NCI-H748 (cell line): ENCODE measurements around the gene LTK.

ENCODE experiments used
- DNase-seq: peaks from one replicate; lab custom pipeline; 2025; ENCODE audit not compliant: unreplicated experiment; lab: John Stamatoyannopoulos, UW

The LTK gene

GRCh38 chr15:41499109-41499851, 14.3 kb downstream of the LTK start:
- DNase-seq = no peak

GRCh38 chr15:41498657-41499056, 15.0 kb downstream of the LTK start:
- DNase-seq = no peak

- DNase-seq = no peak
Observed at GRCh38 chr15:41495736-41496599, 17.7 kb downstream of the LTK start.

- DNase-seq = no peak
Observed at GRCh38 chr15:41494922-41495735, 18.5 kb downstream of the LTK start.

GRCh38 chr15:41494190-41494921, 19.3 kb downstream of the LTK start:
- peak; percentile 65 for DNase-seq

GRCh38 chr15:41493902-41494189, 19.8 kb downstream of the LTK start:
- DNase-seq = no peak

GRCh38 chr15:41493205-41493901, 20.3 kb downstream of the LTK start, which contains the start of gene ITPKA:
ITPKA (plus strand) TSS chr15:41493874; CDS start chr15:41493928, 54 bp downstream.
- DNase-seq = peak; percentile 78

GRCh38 chr15:41492597-41493204, 20.9 kb downstream of the LTK start:
- DNase-seq = peak; percentile 27

- no peak for DNase-seq
Observed at GRCh38 chr15:41491889-41492288, 21.7 kb downstream of the LTK start.

GRCh38 chr15:41490355-41490754, 23.3 kb downstream of the LTK start:
- DNase-seq = no peak

- no peak for DNase-seq
Observed at GRCh38 chr15:41489641-41490040, 24.0 kb downstream of the LTK start.

GRCh38 chr15:41487802-41488201, 25.8 kb downstream of the LTK start:
- DNase-seq = no peak

- DNase-seq = no peak
Observed at GRCh38 chr15:41487381-41487780, 26.2 kb downstream of the LTK start.

- no peak for DNase-seq
Observed at GRCh38 chr15:41486286-41486685, 27.3 kb downstream of the LTK start.

GRCh38 chr15:41484937-41485625, 28.5 kb downstream of the LTK start:
- DNase-seq = no peak

- no peak for DNase-seq
Observed at GRCh38 chr15:41483519-41483918, 30.1 kb downstream of the LTK start.

GRCh38 chr15:41483115-41483514, 30.5 kb downstream of the LTK start:
- DNase-seq = no peak

GRCh38 chr15:41482110-41482877, 31.3 kb downstream of the LTK start:
- no peak for DNase-seq
